ENCODE results near the gene MACIR. TPM values are rescaled to one million over a fixed set of nuclear protein-coding genes. Genes with fewer than 3 reads are reported as not detected.
A peak's percentile ranks its signal among the peaks of the same experiment; 100 is the strongest.

The MACIR gene
- total and polyA plus RNA-seq, 2 of the 13 experiments (the other 11 are each of a cell fraction or from before 2014, with no cell fraction given) = 2.4 to 4.4 TPM

DNA sequence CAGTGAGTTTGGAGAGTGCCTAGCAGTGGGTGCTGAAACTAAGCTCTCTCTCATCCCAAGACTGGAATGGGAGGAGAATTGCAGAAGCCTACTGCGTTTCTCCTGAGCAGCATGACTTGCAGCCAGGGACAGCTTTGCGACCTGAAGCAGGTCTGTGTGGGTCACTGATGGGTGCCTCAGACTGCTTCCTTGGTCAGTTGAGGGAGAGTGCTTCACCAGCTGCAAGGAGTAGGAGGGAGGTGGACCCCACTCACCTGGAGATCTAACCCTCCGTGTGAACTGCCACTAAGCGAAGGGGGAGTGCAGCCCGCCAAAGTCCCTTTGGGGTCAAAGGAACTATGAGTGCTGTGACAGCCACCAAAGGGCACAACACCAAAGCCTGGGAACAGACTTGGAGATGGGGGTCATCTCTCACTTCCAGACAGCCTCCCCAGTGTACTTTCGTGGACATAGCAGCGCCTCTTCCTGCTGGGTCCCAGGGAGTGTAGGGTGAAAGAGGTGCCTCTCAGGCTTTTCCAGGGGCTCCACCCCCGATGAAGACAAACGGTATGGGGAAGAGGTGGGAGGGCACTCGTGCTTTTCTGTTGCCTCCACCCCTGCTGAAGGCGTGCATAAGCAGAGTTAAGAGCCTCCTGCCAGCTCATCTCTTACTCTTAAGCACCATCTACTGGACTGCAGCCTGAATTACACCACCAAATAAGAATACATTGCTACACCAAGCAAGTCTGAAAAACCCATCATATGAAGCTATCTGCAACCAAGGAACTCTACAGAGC lies 34.3 kb upstream of the MACIR start (continued):
- TF ChIP-seq, protein P1, sequence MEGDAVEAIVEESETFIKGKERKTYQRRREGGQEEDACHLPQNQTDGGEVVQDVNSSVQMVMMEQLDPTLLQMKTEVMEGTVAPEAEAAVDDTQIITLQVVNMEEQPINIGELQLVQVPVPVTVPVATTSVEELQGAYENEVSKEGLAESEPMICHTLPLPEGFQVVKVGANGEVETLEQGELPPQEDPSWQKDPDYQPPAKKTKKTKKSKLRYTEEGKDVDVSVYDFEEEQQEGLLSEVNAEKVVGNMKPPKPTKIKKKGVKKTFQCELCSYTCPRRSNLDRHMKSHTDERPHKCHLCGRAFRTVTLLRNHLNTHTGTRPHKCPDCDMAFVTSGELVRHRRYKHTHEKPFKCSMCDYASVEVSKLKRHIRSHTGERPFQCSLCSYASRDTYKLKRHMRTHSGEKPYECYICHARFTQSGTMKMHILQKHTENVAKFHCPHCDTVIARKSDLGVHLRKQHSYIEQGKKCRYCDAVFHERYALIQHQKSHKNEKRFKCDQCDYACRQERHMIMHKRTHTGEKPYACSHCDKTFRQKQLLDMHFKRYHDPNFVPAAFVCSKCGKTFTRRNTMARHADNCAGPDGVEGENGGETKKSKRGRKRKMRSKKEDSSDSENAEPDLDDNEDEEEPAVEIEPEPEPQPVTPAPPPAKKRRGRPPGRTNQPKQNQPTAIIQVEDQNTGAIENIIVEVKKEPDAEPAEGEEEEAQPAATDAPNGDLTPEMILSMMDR (CRISPR knock-in tag; IDR thresholded peaks at IDR 0.05) = peak; percentile 80

DNA sequence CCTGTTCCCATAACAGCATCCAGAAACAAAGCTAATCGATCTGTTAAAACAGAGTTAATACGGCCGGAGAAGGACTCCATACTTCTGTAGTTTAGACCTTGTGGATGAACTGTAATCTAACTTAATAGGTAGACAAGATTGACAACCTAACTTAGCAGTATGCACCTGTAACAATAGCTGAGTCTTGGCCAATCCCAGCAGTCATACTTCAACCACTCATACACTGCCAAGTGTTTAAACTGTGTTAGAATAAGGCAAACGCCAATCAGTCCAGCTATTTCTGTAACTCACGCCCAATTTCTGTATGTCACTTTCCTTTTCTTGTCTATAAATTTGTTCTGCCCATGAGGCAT lies 33.7 kb upstream of the MACIR start:
- in situ Hi-C loops (cut with HindIII; ENCODE audit: extremely low pct_ligation_motif_present, low pct_unique_long_range_greater_than_20kb) = no loop called here
- TF ChIP-seq, protein P2, sequence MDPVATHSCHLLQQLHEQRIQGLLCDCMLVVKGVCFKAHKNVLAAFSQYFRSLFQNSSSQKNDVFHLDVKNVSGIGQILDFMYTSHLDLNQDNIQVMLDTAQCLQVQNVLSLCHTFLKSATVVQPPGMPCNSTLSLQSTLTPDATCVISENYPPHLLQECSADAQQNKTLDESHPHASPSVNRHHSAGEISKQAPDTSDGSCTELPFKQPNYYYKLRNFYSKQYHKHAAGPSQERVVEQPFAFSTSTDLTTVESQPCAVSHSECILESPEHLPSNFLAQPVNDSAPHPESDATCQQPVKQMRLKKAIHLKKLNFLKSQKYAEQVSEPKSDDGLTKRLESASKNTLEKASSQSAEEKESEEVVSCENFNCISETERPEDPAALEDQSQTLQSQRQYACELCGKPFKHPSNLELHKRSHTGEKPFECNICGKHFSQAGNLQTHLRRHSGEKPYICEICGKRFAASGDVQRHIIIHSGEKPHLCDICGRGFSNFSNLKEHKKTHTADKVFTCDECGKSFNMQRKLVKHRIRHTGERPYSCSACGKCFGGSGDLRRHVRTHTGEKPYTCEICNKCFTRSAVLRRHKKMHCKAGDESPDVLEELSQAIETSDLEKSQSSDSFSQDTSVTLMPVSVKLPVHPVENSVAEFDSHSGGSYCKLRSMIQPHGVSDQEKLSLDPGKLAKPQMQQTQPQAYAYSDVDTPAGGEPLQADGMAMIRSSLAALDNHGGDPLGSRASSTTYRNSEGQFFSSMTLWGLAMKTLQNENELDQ (CRISPR knock-in tag; IDR thresholded peaks at IDR 0.05; ENCODE audit: borderline replicate concordance) = no peak
- TF ChIP-seq TARDBP (CRISPR knock-in tag; IDR thresholded peaks at IDR 0.05) (no peak), EZH2 (conservative IDR thresholded peaks at IDR 0.05; ENCODE audit: low read depth, low read length) (no peak), HHEX (CRISPR knock-in tag; IDR thresholded peaks at IDR 0.05) (no peak), ESRRA (CRISPR knock-in tag; IDR thresholded peaks at IDR 0.05; ENCODE audit: low read depth) (no peak), ZNF775 (CRISPR knock-in tag; IDR thresholded peaks at IDR 0.05; ENCODE audit: borderline replicate concordance) (no peak), ZMYM4 (CRISPR knock-in tag; IDR thresholded peaks at IDR 0.05) (no peak), ZFP1 (CRISPR knock-in tag; IDR thresholded peaks at IDR 0.05) (no peak), KLF13 (CRISPR knock-in tag; IDR thresholded peaks at IDR 0.05) (no peak)
- TF ChIP-seq, protein P3, sequence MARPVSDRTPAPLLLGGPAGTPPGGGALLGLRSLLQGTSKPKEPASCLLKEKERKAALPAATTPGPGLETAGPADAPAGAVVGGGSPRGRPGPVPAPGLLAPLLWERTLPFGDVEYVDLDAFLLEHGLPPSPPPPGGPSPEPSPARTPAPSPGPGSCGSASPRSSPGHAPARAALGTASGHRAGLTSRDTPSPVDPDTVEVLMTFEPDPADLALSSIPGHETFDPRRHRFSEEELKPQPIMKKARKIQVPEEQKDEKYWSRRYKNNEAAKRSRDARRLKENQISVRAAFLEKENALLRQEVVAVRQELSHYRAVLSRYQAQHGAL (CRISPR knock-in tag; IDR thresholded peaks at IDR 0.05; ENCODE audit: not compliant biosample characterization) = no peak
- TF ChIP-seq, protein P4, sequence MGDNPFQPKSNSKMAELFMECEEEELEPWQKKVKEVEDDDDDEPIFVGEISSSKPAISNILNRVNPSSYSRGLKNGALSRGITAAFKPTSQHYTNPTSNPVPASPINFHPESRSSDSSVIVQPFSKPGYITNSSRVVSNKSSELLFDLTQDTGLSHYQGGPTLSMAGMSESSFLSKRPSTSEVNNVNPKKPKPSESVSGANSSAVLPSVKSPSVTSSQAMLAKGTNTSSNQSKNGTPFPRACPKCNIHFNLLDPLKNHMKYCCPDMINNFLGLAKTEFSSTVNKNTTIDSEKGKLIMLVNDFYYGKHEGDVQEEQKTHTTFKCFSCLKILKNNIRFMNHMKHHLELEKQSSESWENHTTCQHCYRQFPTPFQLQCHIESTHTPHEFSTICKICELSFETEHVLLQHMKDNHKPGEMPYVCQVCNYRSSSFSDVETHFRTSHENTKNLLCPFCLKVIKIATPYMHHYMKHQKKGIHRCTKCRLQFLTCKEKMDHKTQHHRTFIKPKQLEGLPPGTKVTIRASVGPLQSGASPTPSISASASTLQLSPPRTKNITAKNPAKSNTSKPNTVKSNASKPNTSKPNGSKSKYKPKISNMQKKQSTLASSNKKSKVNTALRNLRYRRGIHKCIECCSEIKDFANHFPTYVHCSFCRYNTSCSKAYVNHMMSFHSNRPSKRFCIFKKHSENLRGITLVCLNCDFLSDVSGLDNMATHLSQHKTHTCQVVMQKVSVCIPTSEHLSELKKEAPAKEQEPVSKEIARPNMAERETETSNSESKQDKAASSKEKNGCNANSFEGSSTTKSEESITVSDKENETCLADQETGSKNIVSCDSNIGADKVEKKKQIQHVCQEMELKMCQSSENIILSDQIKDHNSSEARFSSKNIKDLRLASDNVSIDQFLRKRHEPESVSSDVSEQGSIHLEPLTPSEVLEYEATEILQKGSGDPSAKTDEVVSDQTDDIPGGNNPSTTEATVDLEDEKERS (CRISPR knock-in tag; IDR thresholded peaks at IDR 0.05) = no peak

More for the DNA sequence above, 33.7 kb upstream of the MACIR start:
- FAIRE-seq (no peak), ATAC-seq (no peak; the same call in 2 of the 3 replicates), DNase-seq (ENCODE audit: low spot score) (no peak)
- Histone ChIP-seq H3K4me2 (ENCODE audit: low read depth, low read length) (peak overlapping the region; percentile 78; the same call in 1 of the 2 replicates), H3K36me3 (replicated peaks in 1 of 2; ENCODE audit: control insufficient read depth in 1 of 2, insufficient read depth in 2 of 2, low read length in 2 of 2) (no peaks in the 10 kb centered on the region), H3K79me2 (ENCODE audit: insufficient read depth, low read length) (no peaks in the 10 kb centered on the region), H3K9ac (ENCODE audit: insufficient read depth, low read depth, low read length) (no peak overlapping the region), H3K27me3 (ENCODE audit: control insufficient read depth in 1 of 2, insufficient read depth in 2 of 2, low read length in 2 of 2) (no peaks in the 10 kb centered on the region), H3K9me3 (ENCODE audit: low read length) (no peaks in the 10 kb centered on the region), H3K4me1 (ENCODE audit: insufficient read depth, low read length) (peaks cover 6% of the 10 kb centered on the region; the same call in 1 of the 2 replicates), H2AFZ (ENCODE audit: low read length) (no peak overlapping the region), H4K20me1 (ENCODE audit: insufficient read depth, low read length) (no peaks in the 10 kb centered on the region), H3K4me3 (replicated peaks in 1 of 3; ENCODE audit: insufficient read depth in 1 of 3, low read depth in 2 of 3, low read length in 3 of 3) (no peak overlapping the region), H3K27ac (ENCODE audit: extremely low read length, insufficient read depth, low read length) (no peak overlapping the region)
- intact Hi-C loops (cut with micrococcal nuclease; ENCODE audit: unreplicated experiment) = loop anchor here (2.0 to 5.0 kb wide), 2 partner anchors 443 to 688 kb away; no protein-coding TSS in a partner anchor
- ChIA-PET CTCF (ENCODE audit: low intra/inter-chr PET ratio, low total read pairs) (interaction anchor here (1.2 to 1.4 kb wide), 2 partner anchors 251 to 641 kb away, joined by 4 to 5 read pairs; no protein-coding TSS in a partner anchor), POLR2A (interaction anchor here (1.6 kb wide), 1 partner anchor 34 kb away, joined by 5 read pairs; the partner anchor contains the start of gene MACIR)
- WGBS (ENCODE audit: low lambda C conversion rate) = 23% methylated on average over 5 of the region's 5 CpGs
- no TSS peak for BruUV-seq (replicated peaks)

Data from HepG2 (cell line).